NOMO-1 treated with DMSO at 0.1 percent for 48 hours (cell line): ENCODE measurements around the gene C11orf16.
A peak's percentile ranks its signal among the peaks of the same experiment; 100 is the strongest.
"Not testable (repeated sequence)": the region's sequence is repeated elsewhere in the genome, so short reads cannot be mapped to it uniquely, and the experiment has no call there.

Source experiments
- DNase-seq: peaks from one replicate; lab custom pipeline; 2025; ENCODE audit not compliant: unreplicated experiment; lab: John Stamatoyannopoulos, UW

Gene C11orf16

GRCh38 chr11:8899119-8899753 lies 33.5 kb downstream of the C11orf16 start:
- no peak for DNase-seq

DNA sequence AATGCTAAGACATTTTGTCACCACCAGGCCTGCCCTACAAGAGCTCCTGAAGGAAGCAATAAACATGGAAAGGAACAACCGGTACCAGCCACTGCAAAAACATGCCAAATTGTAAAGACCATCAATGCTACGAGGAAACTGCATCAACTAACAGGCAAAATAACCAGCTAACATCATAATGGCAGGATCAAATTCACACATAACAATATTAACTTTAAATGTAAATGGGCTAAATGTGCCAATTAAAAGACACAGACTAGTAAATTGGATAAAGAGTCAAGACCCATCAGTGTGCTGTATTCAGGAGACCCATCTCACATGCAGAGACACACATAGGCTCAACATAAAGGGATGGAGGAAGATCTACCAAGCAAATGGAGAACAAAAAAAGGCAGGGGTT lies 41.6 kb downstream of the C11orf16 start:
- DNase-seq = not testable (repeated sequence)

- no peak for DNase-seq
Measured at GRCh38 chr11:8886322-8886721, 46.4 kb downstream of the C11orf16 start.

DNA sequence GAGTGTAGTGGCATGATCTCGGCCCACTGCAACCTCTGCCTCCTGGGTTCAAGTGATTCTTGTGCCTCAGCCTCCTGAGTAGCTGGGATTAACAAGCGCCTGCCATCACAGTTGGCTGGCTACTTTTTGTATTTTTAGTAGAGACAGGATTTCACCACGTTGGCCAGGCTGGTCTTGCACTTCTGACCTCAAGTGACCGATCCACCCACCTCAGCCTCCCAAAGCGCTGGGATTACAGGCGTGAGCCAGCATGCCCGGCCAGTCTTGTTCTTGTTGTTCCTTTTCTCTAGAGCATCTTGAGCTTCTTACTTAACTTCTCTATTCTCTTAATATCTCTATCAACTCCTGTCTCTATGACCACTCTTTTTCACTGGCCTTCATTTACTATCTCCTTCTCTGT lies 51.2 kb downstream of the C11orf16 start:
- DNase-seq = not testable (repeated sequence)

- no peak for DNase-seq
Measured at GRCh38 chr11:8878771-8879170, 54.0 kb downstream of the C11orf16 start.

DNA sequence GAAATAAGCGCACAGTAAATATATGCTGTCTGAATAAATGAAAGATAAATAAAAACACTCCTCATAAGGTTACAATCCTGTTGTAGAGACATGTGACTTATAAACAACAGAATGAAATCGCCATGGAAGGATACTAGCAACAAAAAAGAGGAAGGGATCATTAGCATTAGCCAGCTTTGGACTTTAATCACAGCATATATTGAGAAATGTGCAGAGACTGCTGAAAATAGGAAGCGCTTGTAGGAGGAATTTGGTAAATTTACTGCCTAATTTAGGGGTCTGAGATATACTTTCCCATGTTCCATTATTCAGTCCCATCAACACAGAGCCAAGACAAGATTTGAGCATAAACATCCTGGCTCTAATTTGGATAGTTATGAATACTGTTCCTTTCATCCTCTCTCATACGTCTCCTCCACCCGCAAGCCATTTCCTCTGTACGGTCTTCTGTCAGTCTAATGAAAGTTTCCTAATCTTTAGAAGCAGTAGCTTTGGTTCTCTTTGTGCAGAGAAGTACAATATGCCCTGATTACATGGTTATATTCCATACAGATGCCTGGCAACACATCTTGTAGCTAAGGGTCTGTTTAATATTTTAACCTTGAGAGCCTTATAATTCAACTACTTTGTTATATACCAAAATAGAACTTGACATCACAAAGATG lies 58.9 kb downstream of the C11orf16 start:
- peak; percentile 71 for DNase-seq

GRCh38 chr11:8871962-8872361 lies 60.8 kb downstream of the C11orf16 start:
- DNase-seq = no peak

DNA sequence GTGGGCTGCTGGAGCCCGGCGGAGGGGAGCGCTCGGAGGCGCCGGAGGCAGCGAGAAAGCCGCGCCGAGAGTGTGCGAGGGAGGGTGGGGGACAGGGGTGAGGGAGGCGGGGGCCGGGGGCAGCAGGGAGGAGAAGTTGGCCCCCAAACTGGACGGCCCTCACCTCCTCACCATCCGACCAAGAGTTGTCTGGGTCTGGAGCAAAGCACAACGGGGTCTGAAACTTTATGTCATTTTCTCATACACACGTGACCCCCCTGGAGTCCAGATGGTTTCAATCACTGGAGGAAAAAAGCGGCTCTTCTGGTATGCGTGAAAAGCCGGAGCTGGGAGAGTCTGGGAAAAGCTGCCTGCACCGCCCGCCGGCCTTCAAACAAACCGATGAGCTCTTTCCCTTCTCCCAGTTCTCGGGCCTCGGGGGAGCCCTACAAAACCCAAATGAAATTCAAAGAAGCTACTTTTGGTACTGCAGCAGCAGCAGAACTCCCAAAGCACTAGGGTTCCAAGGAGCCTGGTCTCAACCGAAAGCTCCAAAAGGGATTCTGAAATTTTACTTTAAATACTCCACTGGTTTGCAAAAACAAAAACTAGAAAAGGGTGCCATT lies 61.5 kb downstream of the C11orf16 start:
- DNase-seq = no peak

DNA sequence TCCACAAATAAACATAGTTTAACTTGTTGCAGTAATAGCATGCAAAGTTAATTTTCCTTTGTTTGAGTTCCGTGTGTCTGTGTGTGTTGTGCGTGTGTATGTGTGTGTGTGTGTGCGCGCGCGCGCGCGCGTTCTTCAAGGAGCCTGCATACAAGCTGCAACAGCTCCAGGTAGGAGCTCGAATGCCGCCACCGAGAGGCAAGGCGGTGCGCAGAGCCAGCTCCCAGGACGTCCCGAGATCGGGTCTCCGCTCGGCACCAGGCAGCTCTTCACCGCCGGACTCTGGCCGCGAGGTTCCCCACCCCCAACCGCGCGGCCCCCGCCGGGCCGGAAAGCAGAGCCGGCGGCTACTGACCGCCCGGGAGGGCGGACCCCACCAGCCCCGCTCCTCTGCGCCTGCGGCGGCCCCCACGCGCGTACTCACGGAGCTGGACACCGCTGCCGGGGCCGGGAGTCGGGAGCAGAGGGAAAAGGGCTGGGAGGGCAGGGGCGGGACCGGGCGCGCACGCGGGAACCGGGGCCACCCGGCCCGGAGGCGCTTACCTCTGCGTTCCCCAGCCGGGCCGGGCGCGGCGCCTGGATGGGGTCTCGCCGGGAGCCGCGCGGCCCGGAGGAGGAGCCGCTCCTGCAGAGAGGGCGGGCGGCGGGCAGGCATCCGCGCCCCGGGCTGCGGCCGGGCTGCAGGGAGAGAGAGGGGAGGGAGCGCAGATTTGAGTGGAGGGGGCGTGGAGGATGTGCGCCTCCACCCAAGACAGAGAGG lies 62.2 kb downstream of the C11orf16 start:
- no peak for DNase-seq
